NT2/D1 (cell line): ENCODE results near the gene GRIN2D.

Experiments used
- DNase-seq: peaks from one replicate; pipeline ENCODE4 v3.0.0-alpha.2; 2011; ENCODE audit warnings: low read depth, low spot score
- H3K27me3 ChIP-seq: 2 replicates; pipeline ENCODE4 v1.6.0; 2011; ENCODE audit warnings: mild to moderate bottlenecking; ENCODE audit not compliant: insufficient read length, insufficient read depth
- H3K36me3 ChIP-seq: 2 replicates; pipeline ENCODE4 v1.6.1; 2011; ENCODE audit warnings: mild to moderate bottlenecking, low read length, mixed read lengths; ENCODE audit not compliant: insufficient read depth, insufficient read length
- H3K4me1 ChIP-seq: 2 replicates; pipeline ENCODE4 v1.5.1; 2011; ENCODE audit not compliant: insufficient read depth, insufficient read length
- H3K4me3 ChIP-seq: 2 replicates; pipeline ENCODE4 v1.5.1; 2011; ENCODE audit warnings: low read depth; ENCODE audit not compliant: insufficient read length
- H3K9ac ChIP-seq: 2 replicates; pipeline ENCODE4 v1.6.0; 2011; ENCODE audit warnings: low read depth; ENCODE audit not compliant: insufficient read length
- H3K9me3 ChIP-seq: 2 replicates; pipeline ENCODE4 v1.5.1; 2011; ENCODE audit warnings: mild to moderate bottlenecking, low read length; ENCODE audit not compliant: insufficient read depth
- SUZ12 ChIP-seq: IDR thresholded peaks from 2 replicates; pipeline ENCODE4 v1.6.1; 2011; ENCODE audit not compliant: insufficient read length, insufficient read depth; ENCODE audit errors: extremely low read depth
- YY1 ChIP-seq: IDR thresholded peaks from 2 replicates; pipeline ENCODE4 v1.6.1; 2011; ENCODE audit not compliant: insufficient read length, insufficient read depth
- ZNF274 ChIP-seq: IDR thresholded peaks from 2 replicates; pipeline ENCODE4 v1.6.1; 2011; ENCODE audit warnings: mild to moderate bottlenecking, low read depth, low read length

GRIN2D gene

DNA sequence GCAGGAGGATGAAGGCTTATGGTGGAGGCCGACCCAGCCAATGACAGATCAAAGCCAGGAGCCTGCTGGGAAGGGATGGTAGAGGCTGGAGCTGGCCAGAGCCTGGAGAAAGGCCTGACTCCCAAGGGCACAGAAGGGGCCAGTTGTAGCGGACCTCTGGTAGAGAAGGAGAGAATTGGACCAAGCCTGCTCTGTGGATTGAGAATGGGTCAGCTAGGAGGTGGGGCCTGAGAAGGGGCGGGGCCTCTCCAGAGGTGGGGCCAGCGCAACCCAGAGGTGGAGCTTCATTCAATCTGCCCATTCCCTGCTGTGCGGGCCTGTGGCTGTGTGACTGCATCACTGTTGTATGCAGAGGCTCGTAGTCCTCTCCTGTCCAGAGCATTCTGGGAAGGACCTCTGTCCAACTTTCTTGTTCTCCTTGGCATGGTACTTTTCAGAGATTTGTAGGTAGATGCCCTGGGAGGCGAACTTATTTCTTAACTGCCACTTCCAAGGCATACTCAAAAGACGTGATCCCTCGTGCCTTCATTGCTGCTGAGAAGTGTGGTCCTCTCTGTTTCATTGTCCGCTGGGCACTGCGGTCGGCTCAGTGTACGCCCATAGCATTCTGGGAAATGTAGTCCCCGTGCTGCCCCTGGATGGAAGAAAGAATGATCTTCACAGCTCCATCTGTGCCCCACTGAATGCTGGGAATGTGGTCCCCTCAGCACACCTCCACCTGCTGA lies 6.7 kb downstream of the GRIN2D start:
- Histone ChIP-seq H3K9me3 (no peaks in the 10 kb centered on the region), H3K36me3 (no peaks in the 10 kb centered on the region), H3K27me3 (peaks cover 30% of the 10 kb centered on the region), H3K4me1 (peaks cover 13% of the 10 kb centered on the region), H3K9ac (no peak overlapping the region), H3K4me3 (no peak overlapping the region)
- DNase-seq = no peak
- no peak for TF ChIP-seq SUZ12
- TF ChIP-seq YY1 = no peak

GRCh38 chr19:48401287-48401686 lies 7.8 kb downstream of the GRIN2D start:
- TF ChIP-seq YY1 = no peak
- TF ChIP-seq ZNF274 = no peak
- no peak for TF ChIP-seq SUZ12

GRCh38 chr19:48403606-48404005 lies 10.1 kb downstream of the GRIN2D start:
- H3K27me3 ChIP-seq = no peaks in the 10 kb centered on the region
- H3K4me1 ChIP-seq = peaks cover 2% of the 10 kb centered on the region
- no peaks in the 10 kb centered on the region for H3K9me3 ChIP-seq
- DNase-seq = no peak
- H3K36me3 ChIP-seq = no peaks in the 10 kb centered on the region
- no peak overlapping the region for H3K9ac ChIP-seq
- TF ChIP-seq ZNF274 (no peak), YY1 (no peak), SUZ12 (no peak)
- H3K4me3 ChIP-seq = no peak overlapping the region

More at GRCh38 chr19:48401287-48401686, 7.8 kb downstream of the GRIN2D start:
- DNase-seq = no peak
- H3K9ac ChIP-seq = no peak overlapping the region
- no peaks in the 10 kb centered on the region for H3K9me3 ChIP-seq
- H3K36me3 ChIP-seq = no peaks in the 10 kb centered on the region
- peaks cover 13% of the 10 kb centered on the region for H3K4me1 ChIP-seq
- peaks cover 18% of the 10 kb centered on the region for H3K27me3 ChIP-seq
- H3K4me3 ChIP-seq = no peak overlapping the region

GRCh38 chr19:48405010-48405659 lies 11.7 kb downstream of the GRIN2D start:
- Histone ChIP-seq H3K4me1 (peaks cover 2% of the 10 kb centered on the region), H3K36me3 (no peaks in the 10 kb centered on the region), H3K9ac (no peak overlapping the region), H3K4me3 (no peak overlapping the region), H3K9me3 (no peaks in the 10 kb centered on the region), H3K27me3 (no peaks in the 10 kb centered on the region)
- TF ChIP-seq ZNF274 (no peak), SUZ12 (no peak), YY1 (no peak)
- DNase-seq = no peak

DNA sequence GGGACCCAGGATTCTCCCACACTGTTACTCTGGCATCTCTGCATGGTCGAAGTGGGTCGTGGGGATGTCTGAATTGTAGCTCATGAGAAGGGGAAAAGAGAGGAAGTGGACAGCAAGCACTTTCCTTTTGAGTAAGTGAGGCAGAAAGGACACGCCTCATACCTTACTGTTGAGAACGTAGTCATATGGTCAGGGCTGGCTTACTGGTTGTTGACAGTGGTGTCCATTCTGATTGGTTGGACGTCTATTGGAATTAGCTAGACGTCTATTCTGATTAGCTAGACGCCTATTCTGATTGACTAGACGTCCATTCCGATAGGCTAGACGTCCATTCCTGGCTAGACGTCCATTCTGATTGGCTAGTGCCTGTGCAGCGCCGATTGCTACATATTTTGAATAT lies 12.4 kb downstream of the GRIN2D start:
- no peak for DNase-seq
- Histone ChIP-seq H3K4me1 (peaks cover 2% of the 10 kb centered on the region), H3K4me3 (no peak overlapping the region), H3K9me3 (no peaks in the 10 kb centered on the region), H3K27me3 (no peaks in the 10 kb centered on the region), H3K9ac (no peak overlapping the region), H3K36me3 (no peaks in the 10 kb centered on the region)
- TF ChIP-seq SUZ12 = no peak
- no peak for TF ChIP-seq YY1
- no peak for TF ChIP-seq ZNF274

DNA sequence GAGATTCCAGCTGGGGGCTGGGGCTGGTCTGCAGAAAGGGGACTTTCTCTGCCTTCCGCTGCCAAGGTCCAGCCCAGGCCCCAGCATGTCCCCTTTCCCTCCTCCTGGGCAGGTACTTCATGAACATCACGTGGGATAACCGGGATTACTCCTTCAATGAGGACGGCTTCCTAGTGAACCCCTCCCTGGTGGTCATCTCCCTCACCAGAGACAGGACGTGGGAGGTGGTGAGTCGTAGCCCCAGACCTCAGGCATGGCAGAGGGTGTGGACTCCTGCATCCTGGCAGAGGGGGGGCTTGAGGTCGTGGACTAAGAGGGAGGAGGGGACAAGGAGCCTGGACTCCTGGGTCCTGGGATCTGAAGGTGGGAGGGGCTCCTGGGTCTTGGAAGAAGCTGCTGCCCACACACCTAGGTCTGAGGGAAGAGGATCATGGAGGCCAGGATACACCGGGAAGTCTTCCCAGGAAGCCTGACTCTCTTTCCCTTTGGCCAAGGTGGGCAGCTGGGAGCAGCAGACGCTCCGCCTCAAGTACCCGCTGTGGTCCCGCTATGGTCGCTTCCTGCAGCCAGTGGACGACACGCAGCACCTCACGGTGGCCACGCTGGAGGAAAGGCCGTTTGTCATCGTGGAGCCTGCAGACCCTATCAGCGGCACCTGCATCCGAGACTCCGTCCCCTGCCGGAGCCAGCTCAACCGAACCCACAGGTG lies 20.6 kb downstream of the GRIN2D start:
- no peak for DNase-seq
- no peaks in the 10 kb centered on the region for H3K9me3 ChIP-seq
- H3K36me3 ChIP-seq = peaks cover 6% of the 10 kb centered on the region
- H3K4me1 ChIP-seq = peaks cover 11% of the 10 kb centered on the region
- peaks cover 11% of the 10 kb centered on the region for H3K27me3 ChIP-seq
- TF ChIP-seq SUZ12 = no peak
- no peak for TF ChIP-seq YY1
- TF ChIP-seq ZNF274 = no peak
- H3K4me3 ChIP-seq = peak overlapping the region; percentile 36
- H3K9ac ChIP-seq = peak overlapping the region; percentile 37

GRCh38 chr19:48415395-48415794 lies 21.9 kb downstream of the GRIN2D start:
- Histone ChIP-seq H3K9ac (peak overlapping the region; percentile 56), H3K4me3 (no peak overlapping the region)

More at GRCh38 chr19:48415395-48415794, 21.9 kb downstream of the GRIN2D start:
- Histone ChIP-seq H3K9me3 (no peaks in the 10 kb centered on the region), H3K27me3 (peaks cover 11% of the 10 kb centered on the region), H3K36me3 (peaks cover 6% of the 10 kb centered on the region), H3K4me1 (peaks cover 12% of the 10 kb centered on the region)
- peak; percentile 80 for DNase-seq
- TF ChIP-seq YY1 = no peak
- no peak for TF ChIP-seq SUZ12
- no peak for TF ChIP-seq ZNF274
